Measurements from ENCODE around the gene GAGE10. TPM values are rescaled to one million over a fixed set of nuclear protein-coding genes. Genes with fewer than 3 reads are reported as not detected.

GAGE10 gene
- total and polyA plus RNA-seq, 9 of the 15 experiments (the other 6 are each of a cell fraction or from before 2014, with no cell fraction given): 0.80 to 3.1 (median 0.96) TPM; not detected in 4

GRCh38 chrX:49269010-49269766 is 34.3 kb upstream of the GAGE10 start (continued):
- no peak for TF ChIP-seq CEBPB (tag; IDR thresholded peaks at IDR 0.05)
- TF ChIP-seq ZSCAN32 (CRISPR knock-in tag; IDR thresholded peaks at IDR 0.05): no peak
- no peak; the same call in 1 of the 2 replicates for TF ChIP-seq RFX1 (IDR thresholded peaks at IDR 0.05)
- TF ChIP-seq NCOA2 (IDR thresholded peaks at IDR 0.05; ENCODE audit: partially characterized antibody in 2 of 2): no peak
- TF ChIP-seq ETV6 (IDR thresholded peaks at IDR 0.05; ENCODE audit: borderline replicate concordance in 1 of 2, low read depth in 2 of 2, low read length in 1 of 2): no peak
- no peak for TF ChIP-seq ETV6 (CRISPR knock-in tag; IDR thresholded peaks at IDR 0.05; ENCODE audit: borderline replicate concordance)
- no peak for TF ChIP-seq THAP7 (CRISPR knock-in tag; IDR thresholded peaks at IDR 0.05)
- no peak for TF ChIP-seq E2F1 (CRISPR knock-in tag; IDR thresholded peaks at IDR 0.05)
- TF ChIP-seq CAMTA2 (CRISPR knock-in tag; conservative IDR thresholded peaks at IDR 0.05): no peak
- no peak for TF ChIP-seq E2F4 (CRISPR knock-in tag; IDR thresholded peaks at IDR 0.05; ENCODE audit: low read depth)
- no peak for TF ChIP-seq FOXK1 (CRISPR knock-in tag; IDR thresholded peaks at IDR 0.05; ENCODE audit: borderline replicate concordance)
- TF ChIP-seq NR2C2 (CRISPR knock-in tag; IDR thresholded peaks at IDR 0.05): no peak
- TF ChIP-seq NR2C2 (tag; IDR thresholded peaks at IDR 0.05): no peak
- TF ChIP-seq ZNF780A (CRISPR knock-in tag; IDR thresholded peaks at IDR 0.05): no peak
- no peak for TF ChIP-seq MEF2A (IDR thresholded peaks at IDR 0.05; ENCODE audit: control insufficient read depth, low read depth, low read length)
- TF ChIP-seq PML (IDR thresholded peaks at IDR 0.05; ENCODE audit: low read length): no peak
- no peak for TF ChIP-seq DEAF1 (CRISPR knock-in tag; IDR thresholded peaks at IDR 0.05)
- TF ChIP-seq SREBF2 (CRISPR knock-in tag; IDR thresholded peaks at IDR 0.05): no peak
- no peak for TF ChIP-seq ZNF436 (CRISPR knock-in tag; IDR thresholded peaks at IDR 0.05)
- no peak for TF ChIP-seq CTCF (IDR thresholded peaks at IDR 0.05 in 2 of 3, conservative IDR thresholded peaks at IDR 0.05 in 1 of 3; ENCODE audit: insufficient read depth in 2 of 3, low read depth in 1 of 3, low read length in 3 of 3)
- peak; percentile 68 for TF ChIP-seq NFYB (IDR thresholded peaks at IDR 0.05; ENCODE audit: extremely low read depth, insufficient read length)
- TF ChIP-seq CHD1 (IDR thresholded peaks at IDR 0.05; ENCODE audit: low read length): no peak
